K562 (cell line): ENCODE data around the gene PHACTR2. TPM values are rescaled to one million over a fixed set of nuclear protein-coding genes. Genes with fewer than 3 reads are reported as not detected.

Source experiments
- ATAC-seq: fragments of 200-7000 bp; cut with Tn5 transposase; 3 replicates; pipeline ENCODE4 v1.9.1; 2020; ENCODE audit warnings: moderate library complexity
- BruUV-seq: library from RNA; stranded (reverse); fragments of 400-500 nt; replicated peaks from 2 replicates; lab custom pipeline; 2021; lab: Mats Ljungman, UMichigan
- CTCF ChIA-PET: fragments of 300-600 bp; formaldehyde crosslinking; extraction: SDS; loops from one replicate; lab custom pipeline; 2021; ENCODE audit warnings: low intra/inter-chr PET ratio; lab: Yijun Ruan, JAX
- POLR2A ChIA-PET: fragments of 300-600, 350-650 bp; sonication (Branson Sonifier 250); formaldehyde crosslinking; extraction: SDS; loops from one replicate; lab custom pipeline; 2021; ENCODE audit warnings: antibody characterized with exemption, inconsistent platforms; lab: Yijun Ruan, JAX
- DNase-seq, 4 experiments: peaks; one replicate each; pipeline versions ENCODE4 v3.0.0 to v3.0.0-alpha.2; 2011 to 2018; ENCODE audit warnings: low spot score in 3 of 4, mixed read lengths in 3 of 4; ENCODE audit errors: extremely low read depth in 1 of 4
- FAIRE-seq: peaks from 2 replicates; lab custom pipeline; 2011; peaks lifted over from hg19 to GRCh38; lab: Jason Lieb, UNC
- H2AFZ ChIP-seq: 2 replicates; pipeline ENCODE4 v1.6.0; 2011; ENCODE audit warnings: low read depth, low read length, control low read depth, inconsistent platforms
- H3K27ac ChIP-seq: fragments of 200-600 bp; 3 replicates; pipeline ENCODE4 v1.8.0; 2011; ENCODE audit warnings: low read depth, mild to moderate bottlenecking, control low read depth, inconsistent platforms, low read length, moderate library complexity, mixed read lengths; ENCODE audit errors: extremely low read depth
- H3K27me3 ChIP-seq, 2 experiments: fragments of 300-600 bp in 1 of 2; 2 replicates in 1 of 2; 3 replicates in 1 of 2; pipeline versions ENCODE4 v1.6.0 to v1.8.0; 2011; ENCODE audit warnings: inconsistent platforms in 2 of 2, low read length in 2 of 2, mild to moderate bottlenecking in 1 of 2, mixed read lengths in 1 of 2, moderate library complexity in 1 of 2; ENCODE audit not compliant: control insufficient read depth in 2 of 2, insufficient read depth in 2 of 2
- H3K36me3 ChIP-seq: fragments of 300-600 bp; 3 replicates; pipeline ENCODE4 v1.8.0; 2011; ENCODE audit warnings: mild to moderate bottlenecking, low read length, inconsistent platforms; ENCODE audit not compliant: control insufficient read depth, insufficient read depth
- H3K4me1 ChIP-seq, 2 experiments: fragments of 200-600 bp in 1 of 2; replicated peaks in 1 of 2; 2 replicates in 1 of 2; 3 replicates in 1 of 2; pipeline versions ENCODE4 v1.5.1 to v1.8.0; 2011; ENCODE audit warnings: inconsistent platforms in 2 of 2, low read length in 2 of 2, mild to moderate bottlenecking in 1 of 2, mixed read lengths in 1 of 2, moderate library complexity in 1 of 2; ENCODE audit not compliant: control insufficient read depth in 2 of 2, insufficient read depth in 2 of 2
- H3K4me2 ChIP-seq: 2 replicates; pipeline ENCODE4 v1.6.1; 2011; ENCODE audit warnings: low read length, control low read depth, inconsistent platforms, mixed read lengths; ENCODE audit not compliant: insufficient read depth
- H3K4me3 ChIP-seq: fragments of 200-600 bp; sonication (generic), shearing (Covaris generic); 2 replicates; pipeline ENCODE4 v1.5.1; 2016; ENCODE audit warnings: control low read depth, inconsistent platforms
- H3K79me2 ChIP-seq: fragments of 200-600 bp; 3 replicates; pipeline ENCODE4 v1.8.0; 2011; ENCODE audit warnings: low read length, inconsistent platforms; ENCODE audit not compliant: control insufficient read depth, insufficient read depth
- H3K9ac ChIP-seq, 2 experiments: 2 replicates each; pipeline versions ENCODE4 v1.6.0 to v1.6.1; 2011; ENCODE audit warnings: low read depth in 2 of 2, low read length in 2 of 2, control low read depth in 1 of 2, inconsistent platforms in 1 of 2, mild to moderate bottlenecking in 1 of 2, mixed read lengths in 1 of 2; ENCODE audit not compliant: insufficient read depth in 1 of 2
- H3K9me1 ChIP-seq: one replicate; pipeline ENCODE4 v1.6.0; 2011; ENCODE audit warnings: inconsistent platforms, mild to moderate bottlenecking, low read length, moderate library complexity; ENCODE audit not compliant: control insufficient read depth, insufficient read depth
- H3K9me3 ChIP-seq: replicated peaks from 2 replicates; pipeline ENCODE4 v1.5.1; 2011; ENCODE audit warnings: low read depth, low read length, inconsistent platforms; ENCODE audit not compliant: control insufficient read depth, insufficient read depth
- H4K20me1 ChIP-seq: replicated peaks from 2 replicates; pipeline ENCODE4 v1.6.1; 2011; ENCODE audit warnings: low read length, inconsistent platforms, mixed read lengths; ENCODE audit not compliant: control insufficient read depth, insufficient read depth
- HDGF ChIP-seq: fragments of 450-650 bp; IDR thresholded peaks from 2 replicates; pipeline ENCODE4 v1.6.1; 2016
- ZBTB33 ChIP-seq: sonication (generic); formaldehyde crosslinking; IDR thresholded peaks from 2 replicates; pipeline ENCODE4 v1.8.1; 2023; ENCODE audit warnings: mild to moderate bottlenecking, missing genetic modification reagents
- WGBS: fragments of 100-300 bp; shearing (Covaris generic); methylation state at CpG from one replicate; pipeline ENCODE4 v1.1.6; 2016; ENCODE audit warnings: low coverage, mixed read lengths; ENCODE audit not compliant: insufficient coverage; ENCODE audit errors: missing lambda C conversion rate; 5-methylcytosine and 5-hydroxymethylcytosine counted together
- in situ Hi-C: fragments of 300-500 bp; cut with MboI; formaldehyde crosslinking; loops from 4 replicates; pipeline ENCODE4 v1.15.0; 2018; ENCODE audit warnings: inconsistent platforms, mixed read lengths
- intact Hi-C: fragments of 100-400 bp; cut with micrococcal nuclease; formaldehyde crosslinking; loops from 2 replicates; pipeline ENCODE4 v1.14.2; 2022
- polyA plus RNA-seq, 8 experiments: library from polyadenylated mRNA; depleted of rRNA in 4 of 8; stranded (reverse) in 5 of 8; unstranded in 3 of 8; fragments of >200 nt; fragmentation: Nextera tagmentation in 2 of 8; fragmentation: Illumina TruSeq in 1 of 8; extraction: Ambion mirVana in 2 of 8; extraction: Trizol in 1 of 8; gene quantifications; 2 replicates each; pipeline versions ENCODE4 v1.2.1 to v1.2.3, GENCODE V29; 2011 to 2014; ENCODE audit warnings: inconsistent platforms in 1 of 8, missing spikeins in 1 of 8
- total RNA-seq, 7 experiments: library from RNA; depleted of rRNA in 6 of 7; stranded (reverse); fragments of >200 nt in 6 of 7; fragmentation: Illumina TruSeq in 2 of 7; extraction: Trizol in 2 of 7; gene quantifications; 2 replicates each; pipeline versions ENCODE4 v1.2.1 to v1.2.3, GENCODE V29; 2011 to 2021; ENCODE audit warnings: low replicate concordance in 1 of 7

The PHACTR2 gene
- total and polyA plus RNA-seq, 9 of the 15 experiments (the other 6 are each of a cell fraction or from before 2014, with no cell fraction given), result 5.3 to 52.5 (median 22.9) TPM

GRCh38 chr6:143724876-143725275, 47.1 kb downstream of the PHACTR2 start:
- no peaks in the 10 kb centered on the region for H3K9me1 ChIP-seq
- no peak overlapping the region for H3K4me2 ChIP-seq
- WGBS, result 86% methylated on average over 5 of the region's 5 CpGs
- 0 out of 2 replicates have a peak, but pooled peaks cover 2% of the 10 kb centered on the region for H3K9me3 ChIP-seq
- no peak for FAIRE-seq
- peaks cover 3 to 7% of the 10 kb centered on the region in 2 experiments; a peak in 4 of 5 replicates for H3K4me1 ChIP-seq
- CTCF ChIA-PET, result interaction anchor here (0.6 kb wide), 1 partner anchor 8 kb away, joined by 4 read pairs; no protein-coding TSS in a partner anchor
- POLR2A ChIA-PET, result interaction anchor here (1.9 kb wide), 1 partner anchor 9 kb away, joined by 5 read pairs; no protein-coding TSS in a partner anchor
- TF ChIP-seq ZBTB33 (CRISPR knock-in tag), result peak; percentile 82
- no peak for TF ChIP-seq HDGF
- in situ Hi-C loops (no loop called here), intact Hi-C loops (no loop called here)
- H2AFZ ChIP-seq, result no peak overlapping the region
- no peak for ATAC-seq
- H3K36me3 ChIP-seq, result 0 out of 3 replicates have a peak, but pooled peaks cover 7% of the 10 kb centered on the region
- no peaks in the 10 kb centered on the region for H3K27me3 ChIP-seq
- no peaks in the 10 kb centered on the region for H4K20me1 ChIP-seq
- no peak overlapping the region for H3K4me3 ChIP-seq
- H3K9ac ChIP-seq, result no peak overlapping the region
- no peak overlapping the region for H3K27ac ChIP-seq
- BruUV-seq, result no TSS peak
- DNase-seq, result no peak
- no peaks in the 10 kb centered on the region for H3K79me2 ChIP-seq
